ENCODE data around the gene SOWAHA. TPM values are rescaled to one million over a fixed set of nuclear protein-coding genes. Genes with fewer than 3 reads are reported as not detected.

Gene SOWAHA
- total RNA-seq, 1 donor from 2014 or later: 0.20 TPM

DNA sequence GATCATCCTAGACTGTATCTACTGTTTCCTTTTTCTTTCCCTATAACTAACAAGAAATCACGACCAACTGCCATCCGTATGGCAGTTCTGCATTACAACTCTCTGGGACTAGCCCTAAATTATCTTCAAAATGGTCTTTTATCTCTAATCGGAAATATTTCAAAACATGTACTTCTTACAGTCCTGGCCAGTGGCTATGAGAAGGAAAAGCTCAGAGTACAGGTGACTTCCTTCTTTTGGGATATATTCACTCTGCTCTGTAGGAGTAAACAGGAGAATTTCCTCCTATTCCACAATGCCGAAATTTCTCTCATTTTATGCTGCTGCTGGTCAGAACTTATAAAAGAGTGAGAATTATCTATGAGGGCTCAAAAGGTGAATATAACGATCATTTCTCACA is 34.2 kb upstream of the SOWAHA start:
- Mint-ChIP-seq H3K27me3 (ENCODE audit: low read depth, unreplicated experiment) (no peaks in the 10 kb centered on the region), H3K27ac (ENCODE audit: unreplicated experiment) (no peak overlapping the region), H3K4me3 (ENCODE audit: unreplicated experiment) (no peak overlapping the region), H3K36me3 (ENCODE audit: low read depth, unreplicated experiment) (peaks cover 3% of the 10 kb centered on the region), H3K4me1 (ENCODE audit: low read depth, unreplicated experiment) (peaks cover 38% of the 10 kb centered on the region), H3K9me3 (ENCODE audit: unreplicated experiment) (no peaks in the 10 kb centered on the region)
- Histone ChIP-seq H3K4me1 (ENCODE audit: insufficient read depth, low read length) (peaks cover 11% of the 10 kb centered on the region), H3K4me3 (ENCODE audit: insufficient read depth, low read depth, low read length) (no peak overlapping the region), H3K27me3 (ENCODE audit: insufficient read depth, low read length) (no peaks in the 10 kb centered on the region), H3K36me3 (ENCODE audit: insufficient read depth, low read length) (no peaks in the 10 kb centered on the region), H4K20me1 (ENCODE audit: insufficient read depth, low read length) (peaks cover 22% of the 10 kb centered on the region), H3K79me2 (ENCODE audit: insufficient read depth, low read length) (peaks cover 37% of the 10 kb centered on the region), H2AFZ (ENCODE audit: low read depth, low read length) (no peak overlapping the region), H3K4me2 (ENCODE audit: low read length) (no peak overlapping the region), H3K9me3 (ENCODE audit: insufficient read depth, low read depth, low read length) (no peaks in the 10 kb centered on the region), H3K27ac (ENCODE audit: low read depth, low read length) (no peak overlapping the region), H3K9ac (ENCODE audit: low read length) (no peak overlapping the region)
- DNase-seq (ENCODE audit: low read depth) (no peak), FAIRE-seq (no peak)
- TF ChIP-seq EZH2 (IDR thresholded peaks at IDR 0.05; ENCODE audit: insufficient read depth, low read length): no peak
- TF ChIP-seq, protein P1, sequence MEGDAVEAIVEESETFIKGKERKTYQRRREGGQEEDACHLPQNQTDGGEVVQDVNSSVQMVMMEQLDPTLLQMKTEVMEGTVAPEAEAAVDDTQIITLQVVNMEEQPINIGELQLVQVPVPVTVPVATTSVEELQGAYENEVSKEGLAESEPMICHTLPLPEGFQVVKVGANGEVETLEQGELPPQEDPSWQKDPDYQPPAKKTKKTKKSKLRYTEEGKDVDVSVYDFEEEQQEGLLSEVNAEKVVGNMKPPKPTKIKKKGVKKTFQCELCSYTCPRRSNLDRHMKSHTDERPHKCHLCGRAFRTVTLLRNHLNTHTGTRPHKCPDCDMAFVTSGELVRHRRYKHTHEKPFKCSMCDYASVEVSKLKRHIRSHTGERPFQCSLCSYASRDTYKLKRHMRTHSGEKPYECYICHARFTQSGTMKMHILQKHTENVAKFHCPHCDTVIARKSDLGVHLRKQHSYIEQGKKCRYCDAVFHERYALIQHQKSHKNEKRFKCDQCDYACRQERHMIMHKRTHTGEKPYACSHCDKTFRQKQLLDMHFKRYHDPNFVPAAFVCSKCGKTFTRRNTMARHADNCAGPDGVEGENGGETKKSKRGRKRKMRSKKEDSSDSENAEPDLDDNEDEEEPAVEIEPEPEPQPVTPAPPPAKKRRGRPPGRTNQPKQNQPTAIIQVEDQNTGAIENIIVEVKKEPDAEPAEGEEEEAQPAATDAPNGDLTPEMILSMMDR (IDR thresholded peaks at IDR 0.05; ENCODE audit: insufficient read depth, low read depth, low read length): no peak

DNA sequence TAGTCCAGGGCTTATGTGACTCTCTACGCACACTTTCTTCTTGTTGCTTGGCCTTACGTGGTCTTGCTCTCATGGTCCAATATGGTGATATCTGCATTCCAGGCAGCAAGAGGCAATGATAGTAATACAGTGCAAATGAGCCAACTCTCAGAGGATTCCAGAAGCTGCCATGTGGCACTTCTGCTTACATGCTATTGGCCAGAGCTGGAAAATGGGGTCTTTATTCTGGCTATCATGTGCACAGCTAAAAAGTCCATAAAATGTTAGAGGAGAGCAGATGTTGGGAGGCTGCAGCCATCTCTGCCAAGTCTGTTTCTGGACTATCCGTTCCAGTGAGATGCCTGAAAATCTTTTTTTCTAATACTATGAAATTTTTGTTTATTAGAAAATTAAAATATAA is 33.1 kb upstream of the SOWAHA start:
- Mint-ChIP-seq H3K27me3 (ENCODE audit: low read depth, unreplicated experiment) (no peaks in the 10 kb centered on the region), H3K4me1 (ENCODE audit: low read depth, unreplicated experiment) (peaks cover 32% of the 10 kb centered on the region), H3K27ac (ENCODE audit: unreplicated experiment) (no peak overlapping the region), H3K4me3 (ENCODE audit: unreplicated experiment) (no peak overlapping the region), H3K36me3 (ENCODE audit: low read depth, unreplicated experiment) (no peaks in the 10 kb centered on the region), H3K9me3 (ENCODE audit: unreplicated experiment) (no peaks in the 10 kb centered on the region)
- Histone ChIP-seq H3K4me2 (ENCODE audit: low read length) (no peak overlapping the region), H3K27me3 (ENCODE audit: insufficient read depth, low read length) (no peaks in the 10 kb centered on the region), H3K27ac (ENCODE audit: low read depth, low read length) (no peak overlapping the region), H3K9ac (ENCODE audit: low read length) (no peak overlapping the region), H3K79me2 (ENCODE audit: insufficient read depth, low read length) (peaks cover 26% of the 10 kb centered on the region), H2AFZ (ENCODE audit: low read depth, low read length) (no peak overlapping the region), H3K36me3 (ENCODE audit: insufficient read depth, low read length) (no peaks in the 10 kb centered on the region), H3K9me3 (ENCODE audit: insufficient read depth, low read depth, low read length) (no peaks in the 10 kb centered on the region), H4K20me1 (ENCODE audit: insufficient read depth, low read length) (peaks cover 11% of the 10 kb centered on the region), H3K4me3 (ENCODE audit: insufficient read depth, low read depth, low read length) (no peak overlapping the region), H3K4me1 (ENCODE audit: insufficient read depth, low read length) (peaks cover 11% of the 10 kb centered on the region)
- DNase-seq (ENCODE audit: low read depth) (no peak), FAIRE-seq (no peak)
- no peak for TF ChIP-seq EZH2 (IDR thresholded peaks at IDR 0.05; ENCODE audit: insufficient read depth, low read length)
- TF ChIP-seq, protein P1 (IDR thresholded peaks at IDR 0.05; ENCODE audit: insufficient read depth, low read depth, low read length): no peak

DNA sequence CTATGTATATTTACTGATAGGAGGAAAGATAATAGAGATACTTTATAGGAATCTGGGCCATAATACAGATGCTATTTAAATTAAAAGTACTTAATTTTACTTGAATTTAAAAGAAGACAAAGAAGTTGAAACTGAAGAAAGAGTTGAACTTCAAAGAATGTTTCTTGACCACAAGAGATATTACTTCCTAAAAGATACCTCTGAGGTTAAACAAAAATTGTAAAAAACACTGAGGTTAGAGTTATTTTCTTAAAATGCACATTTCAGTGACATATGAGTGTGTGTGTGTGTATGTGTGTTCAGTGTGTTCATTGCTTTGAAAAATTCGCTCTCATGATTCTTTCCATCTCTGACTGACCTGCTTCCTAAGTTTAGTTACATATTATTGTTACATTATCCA is 32.5 kb upstream of the SOWAHA start:
- peaks cover 5% of the 10 kb centered on the region for H4K20me1 ChIP-seq (ENCODE audit: insufficient read depth, low read length)
- no peaks in the 10 kb centered on the region for H3K36me3 ChIP-seq (ENCODE audit: insufficient read depth, low read length)
- H3K4me2 ChIP-seq (ENCODE audit: low read length): no peak overlapping the region
- no peak for TF ChIP-seq EZH2 (IDR thresholded peaks at IDR 0.05; ENCODE audit: insufficient read depth, low read length)
- TF ChIP-seq, protein P1 (IDR thresholded peaks at IDR 0.05; ENCODE audit: insufficient read depth, low read depth, low read length): no peak
- Mint-ChIP-seq H3K27me3 (ENCODE audit: low read depth, unreplicated experiment) (no peaks in the 10 kb centered on the region), H3K4me3 (ENCODE audit: unreplicated experiment) (no peak overlapping the region), H3K9me3 (ENCODE audit: unreplicated experiment) (no peaks in the 10 kb centered on the region), H3K4me1 (ENCODE audit: low read depth, unreplicated experiment) (peaks cover 33% of the 10 kb centered on the region), H3K36me3 (ENCODE audit: low read depth, unreplicated experiment) (no peaks in the 10 kb centered on the region), H3K27ac (ENCODE audit: unreplicated experiment) (no peak overlapping the region)
- H3K9ac ChIP-seq (ENCODE audit: low read length): no peak overlapping the region
- DNase-seq (ENCODE audit: low read depth) (no peak), FAIRE-seq (no peak)
- H3K4me3 ChIP-seq (ENCODE audit: insufficient read depth, low read depth, low read length): no peak overlapping the region
- no peak overlapping the region for H2AFZ ChIP-seq (ENCODE audit: low read depth, low read length)
- H3K27me3 ChIP-seq (ENCODE audit: insufficient read depth, low read length): no peaks in the 10 kb centered on the region
- no peak overlapping the region for H3K27ac ChIP-seq (ENCODE audit: low read depth, low read length)
- H3K4me1 ChIP-seq (ENCODE audit: insufficient read depth, low read length): peaks cover 17% of the 10 kb centered on the region
- H3K79me2 ChIP-seq (ENCODE audit: insufficient read depth, low read length): peaks cover 19% of the 10 kb centered on the region
- H3K9me3 ChIP-seq (ENCODE audit: insufficient read depth, low read depth, low read length): no peaks in the 10 kb centered on the region

All from astrocyte (in vitro differentiated cells and primary cell).